SK-N-DZ (cell line): ENCODE measurements around the gene TSPAN9.

Source experiments
- DNase-seq: peaks from one replicate; pipeline ENCODE4 v3.0.0-alpha.2; 2015; ENCODE audit warnings: low spot score

TSPAN9 gene

DNA sequence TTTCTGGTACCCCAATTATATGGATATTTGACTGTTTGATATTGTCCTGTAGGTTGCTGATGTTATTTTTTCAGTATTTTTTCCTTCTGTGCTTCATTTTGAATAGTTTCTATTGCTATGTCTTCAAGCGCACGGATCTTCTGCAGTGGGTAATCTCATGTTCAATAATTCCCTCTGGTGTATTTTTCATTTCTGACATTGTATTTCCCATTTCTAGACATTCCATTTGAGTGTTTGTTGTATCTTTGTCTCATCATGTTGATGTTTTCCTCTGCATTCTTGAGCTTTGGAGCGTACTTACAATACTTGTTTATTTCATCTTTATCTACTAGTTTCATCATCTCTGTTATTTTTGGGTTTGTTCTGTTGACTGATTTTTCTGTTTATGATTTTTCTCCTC, 22.0 kb downstream of the TSPAN9 start:
- DNase-seq = no peak

GRCh38 chr12:3101309-3102024, 24.3 kb downstream of the TSPAN9 start:
- DNase-seq = no peak

DNA sequence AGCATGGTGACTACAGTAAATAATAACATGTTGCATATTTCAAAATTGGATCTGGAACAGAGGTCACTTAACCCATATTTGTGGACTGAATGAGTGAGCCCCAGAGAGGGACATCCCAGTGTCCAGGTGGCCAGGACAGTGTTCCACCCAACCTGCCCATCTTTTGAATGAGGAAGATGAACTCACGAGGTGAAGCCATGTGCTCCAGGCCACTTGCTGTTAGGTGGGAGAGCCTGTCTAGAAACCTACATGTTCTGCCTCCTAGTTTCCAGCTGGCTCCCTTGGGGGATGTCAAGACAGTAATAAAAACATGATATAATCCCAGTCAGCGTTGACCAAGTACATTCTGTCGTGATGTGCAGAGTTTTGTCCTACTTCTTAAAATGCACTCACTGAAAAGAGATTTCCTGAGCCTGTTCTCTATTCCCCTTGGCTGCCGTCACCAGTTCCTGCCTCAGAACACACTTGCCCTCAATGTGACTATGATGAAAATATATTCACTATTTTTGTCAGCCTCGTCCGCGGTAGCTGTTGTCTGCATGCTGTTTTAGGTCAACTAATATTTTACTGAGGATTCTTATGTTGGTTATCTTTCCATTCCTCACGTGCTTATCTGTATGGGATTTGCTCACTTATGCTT, 25.7 kb downstream of the TSPAN9 start:
- DNase-seq = peak; percentile 45

GRCh38 chr12:3103806-3104205, 26.6 kb downstream of the TSPAN9 start:
- DNase-seq = no peak

DNA sequence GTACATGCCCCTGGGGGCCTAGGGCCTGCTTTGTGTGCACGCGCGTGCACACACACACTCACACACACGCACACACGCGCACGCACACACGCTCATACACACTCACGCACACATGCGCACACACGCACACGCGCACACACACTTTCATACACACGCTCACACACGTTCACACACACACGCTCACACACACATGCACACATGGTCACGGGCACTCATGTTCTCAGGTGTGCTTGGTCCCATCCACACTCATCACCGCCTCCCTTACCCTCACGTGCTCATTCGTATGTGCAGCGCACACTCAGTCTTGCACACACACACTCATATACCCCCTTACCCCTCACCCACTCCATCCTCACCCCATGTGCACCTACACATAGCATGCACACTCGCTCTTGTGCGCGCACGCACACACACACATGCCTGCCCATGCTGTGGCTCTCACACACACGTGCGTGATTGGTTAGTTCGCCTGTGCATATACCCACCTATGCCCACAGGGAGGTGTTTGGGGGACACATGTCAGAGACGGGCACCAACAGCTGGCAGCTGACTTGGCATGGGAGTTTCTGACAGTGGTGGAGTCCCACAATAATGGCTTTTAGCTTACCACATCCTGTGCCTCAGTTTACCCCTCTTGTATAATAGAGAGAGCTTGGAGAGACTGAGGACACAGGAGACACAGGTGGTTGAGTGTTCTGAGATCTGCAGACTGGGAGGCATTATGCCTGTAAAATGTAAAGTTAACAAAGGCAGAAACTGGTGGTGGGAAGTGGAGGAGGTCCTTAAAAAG, 28.7 kb downstream of the TSPAN9 start:
- no peak for DNase-seq

DNA sequence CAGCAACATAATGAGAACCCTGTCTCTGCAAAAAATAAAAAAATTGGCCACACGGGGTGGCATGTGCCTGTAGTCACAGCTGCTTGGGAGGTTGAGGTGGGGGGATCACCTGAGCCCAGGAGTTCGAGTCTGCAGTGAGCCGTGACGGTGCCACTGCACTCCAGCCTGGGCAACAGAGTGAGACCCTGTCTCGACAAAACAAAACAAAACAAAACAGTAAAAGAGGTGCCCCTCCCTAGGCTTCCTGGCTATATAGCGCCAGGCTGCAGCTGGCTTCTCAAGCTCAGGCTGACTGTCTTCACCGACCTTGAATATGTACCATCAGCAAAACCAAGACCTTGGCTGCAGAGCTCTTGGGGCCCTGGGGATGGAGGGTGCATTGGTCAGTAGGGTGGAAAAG, 29.4 kb downstream of the TSPAN9 start:
- no peak for DNase-seq

GRCh38 chr12:3107071-3107583, 29.9 kb downstream of the TSPAN9 start:
- DNase-seq = peak; percentile 82

GRCh38 chr12:3107954-3108353, 30.8 kb downstream of the TSPAN9 start:
- no peak for DNase-seq

DNA sequence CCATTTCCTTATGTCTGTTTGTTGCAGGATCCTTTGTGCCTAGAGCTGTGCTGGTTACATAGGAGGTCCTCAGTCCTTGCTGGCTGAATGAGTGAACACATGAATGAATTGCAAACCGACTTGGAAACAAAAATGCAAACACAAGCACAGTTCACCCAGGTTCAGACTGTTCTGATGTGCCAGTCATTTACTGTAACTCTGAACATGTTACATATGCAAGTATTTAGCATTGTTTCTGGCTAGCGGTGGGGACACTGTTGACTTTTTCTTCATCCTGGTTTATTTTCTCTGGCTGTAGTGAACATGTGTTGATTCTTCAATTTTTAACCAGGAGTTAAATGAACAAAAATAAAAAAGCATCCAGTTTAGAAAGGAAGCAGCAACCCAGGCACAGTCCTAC, 33.4 kb downstream of the TSPAN9 start:
- DNase-seq = no peak

DNA sequence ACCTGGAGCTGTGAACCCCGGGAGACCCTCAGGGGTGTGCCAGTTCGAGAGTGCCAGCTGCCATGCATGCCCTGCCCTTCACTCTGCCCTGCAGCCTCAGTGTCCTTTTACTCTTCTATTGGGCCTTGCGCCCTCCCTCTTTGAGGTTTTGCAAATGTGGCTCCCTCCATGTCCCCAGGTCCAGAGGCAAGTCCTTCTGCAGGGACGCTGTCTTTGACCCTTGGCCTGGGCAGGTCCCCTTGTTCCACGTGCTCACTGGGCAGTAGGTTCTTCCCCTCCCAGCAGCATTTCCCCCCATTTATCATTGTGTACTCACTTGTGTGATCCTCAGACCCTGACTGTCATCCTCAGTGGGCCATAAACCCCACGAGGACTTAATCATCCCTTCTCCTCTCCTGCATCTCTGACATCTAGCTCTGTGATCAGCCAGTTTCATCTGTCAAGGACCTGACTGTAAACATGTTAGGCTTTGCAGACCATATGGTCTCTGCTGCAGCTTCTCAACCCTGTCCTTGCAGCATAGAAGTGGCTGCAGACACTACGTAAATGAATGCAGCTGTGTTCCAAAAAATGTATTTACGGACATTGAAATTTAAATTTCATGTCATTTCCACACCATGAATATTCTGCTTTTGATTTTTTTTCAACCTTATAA, 36.6 kb downstream of the TSPAN9 start:
- DNase-seq = peak; percentile 38

- DNase-seq = no peak
These were observed 37.5 kb downstream of the TSPAN9 start for GRCh38 chr12:3114671-3115070.

DNA sequence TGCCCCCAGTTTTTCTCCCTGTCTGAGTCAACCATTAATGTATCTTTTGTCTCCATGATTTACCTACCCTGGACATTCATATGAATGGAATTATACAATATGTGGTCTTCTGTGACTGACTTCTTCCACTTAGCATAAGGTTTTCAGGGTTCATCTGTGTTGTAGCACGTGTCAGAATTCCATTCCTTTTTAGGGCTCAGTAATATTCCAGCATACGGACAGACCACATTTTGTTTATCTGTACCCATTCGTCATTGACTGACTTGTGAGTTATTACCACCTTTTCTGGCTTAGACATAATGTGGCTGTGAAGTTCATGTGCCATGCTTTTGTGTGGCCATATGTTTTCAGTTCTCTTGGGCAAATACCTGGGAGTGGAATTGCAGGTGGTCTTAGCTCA, 37.9 kb downstream of the TSPAN9 start:
- no peak for DNase-seq

DNA sequence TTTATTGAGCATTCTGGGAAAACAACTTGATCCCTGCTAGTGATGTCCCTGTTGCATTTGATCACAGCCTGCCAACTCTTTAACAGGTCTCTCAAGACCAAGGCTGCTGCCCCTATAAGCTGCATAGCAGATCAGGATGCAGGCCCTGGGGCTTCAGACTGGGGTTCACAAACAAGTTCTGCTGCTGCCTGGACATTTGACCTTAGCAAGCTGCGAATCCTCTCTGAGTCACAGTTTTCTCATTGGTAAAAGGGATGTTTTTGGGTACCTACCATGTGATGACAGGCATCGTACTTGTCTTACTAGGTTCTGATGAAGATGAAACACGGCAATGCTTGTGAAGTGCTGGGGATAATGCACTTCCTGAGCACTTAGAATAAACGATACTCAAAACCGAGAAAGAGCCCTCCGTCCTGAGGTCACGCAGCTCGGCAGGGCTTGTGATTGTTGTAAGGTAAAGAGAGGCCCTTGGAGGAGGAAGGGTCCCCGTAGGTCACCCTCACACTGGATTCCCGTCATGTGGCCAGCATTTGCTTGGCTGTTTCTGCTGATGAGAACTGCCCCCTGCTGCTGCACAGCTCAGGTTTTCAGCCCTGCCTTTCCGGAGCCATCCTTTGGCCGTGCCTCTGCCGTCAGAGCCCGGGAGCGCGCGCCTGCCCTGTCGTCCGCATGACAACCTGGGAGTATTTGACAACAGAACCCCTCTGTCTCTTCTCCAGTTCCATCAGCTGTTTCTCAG, 39.1 kb downstream of the TSPAN9 start:
- no peak for DNase-seq

GRCh38 chr12:3117144-3117581, 40.0 kb downstream of the TSPAN9 start:
- no peak for DNase-seq

DNA sequence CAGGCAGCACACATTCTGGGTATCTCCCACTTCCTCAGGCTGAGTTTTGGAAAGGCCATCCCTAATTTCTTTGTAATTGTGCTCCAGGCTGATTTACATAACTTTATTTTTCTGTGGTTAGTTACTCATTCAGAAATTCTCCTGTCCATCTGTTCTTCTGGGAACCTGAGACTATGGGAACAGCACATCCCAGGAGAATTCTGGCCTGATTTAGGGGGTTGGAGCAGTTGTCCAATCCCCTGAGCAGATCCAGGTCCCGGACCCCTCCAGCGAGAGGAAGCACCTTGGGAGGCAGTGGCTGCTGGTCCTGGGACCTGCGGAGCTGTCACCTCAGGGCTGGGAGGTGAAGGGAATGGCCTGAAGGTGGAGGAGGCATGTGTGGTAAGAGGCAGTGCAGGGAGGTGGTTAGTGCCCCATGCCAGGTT, 40.4 kb downstream of the TSPAN9 start:
- DNase-seq = no peak

DNA sequence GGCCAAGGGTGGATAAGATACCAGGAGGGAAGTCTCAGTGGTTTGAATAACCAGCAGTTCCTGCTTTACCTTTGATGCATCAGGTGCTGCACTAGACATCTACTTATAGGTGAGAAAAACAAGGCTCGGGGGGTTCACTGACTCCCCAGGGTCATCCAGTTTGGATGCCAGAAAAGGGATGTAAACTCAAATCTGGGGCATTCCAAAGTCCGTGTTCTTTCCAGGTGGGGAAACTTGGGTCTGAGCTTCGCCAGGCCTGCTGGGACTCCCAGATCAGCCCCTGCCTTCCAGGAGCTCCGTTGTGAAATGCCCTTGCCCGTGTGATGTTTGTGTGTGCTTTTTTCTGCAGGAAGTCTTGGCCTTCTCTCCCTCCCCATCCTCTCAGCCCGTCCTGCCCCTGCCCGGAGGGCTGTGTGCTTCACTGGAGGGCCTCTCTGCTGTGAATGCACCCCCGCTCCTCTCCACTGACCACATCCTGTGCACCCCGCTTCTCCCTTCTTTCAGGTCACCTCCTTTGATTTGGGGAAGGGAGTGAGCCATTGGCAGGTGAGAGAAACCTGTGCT, 42.1 kb downstream of the TSPAN9 start:
- no peak for DNase-seq

- DNase-seq = no peak
These were observed 42.8 kb downstream of the TSPAN9 start for GRCh38 chr12:3119756-3120601.

- DNase-seq = no peak
These were observed 43.5 kb downstream of the TSPAN9 start for GRCh38 chr12:3120701-3121100.

DNA sequence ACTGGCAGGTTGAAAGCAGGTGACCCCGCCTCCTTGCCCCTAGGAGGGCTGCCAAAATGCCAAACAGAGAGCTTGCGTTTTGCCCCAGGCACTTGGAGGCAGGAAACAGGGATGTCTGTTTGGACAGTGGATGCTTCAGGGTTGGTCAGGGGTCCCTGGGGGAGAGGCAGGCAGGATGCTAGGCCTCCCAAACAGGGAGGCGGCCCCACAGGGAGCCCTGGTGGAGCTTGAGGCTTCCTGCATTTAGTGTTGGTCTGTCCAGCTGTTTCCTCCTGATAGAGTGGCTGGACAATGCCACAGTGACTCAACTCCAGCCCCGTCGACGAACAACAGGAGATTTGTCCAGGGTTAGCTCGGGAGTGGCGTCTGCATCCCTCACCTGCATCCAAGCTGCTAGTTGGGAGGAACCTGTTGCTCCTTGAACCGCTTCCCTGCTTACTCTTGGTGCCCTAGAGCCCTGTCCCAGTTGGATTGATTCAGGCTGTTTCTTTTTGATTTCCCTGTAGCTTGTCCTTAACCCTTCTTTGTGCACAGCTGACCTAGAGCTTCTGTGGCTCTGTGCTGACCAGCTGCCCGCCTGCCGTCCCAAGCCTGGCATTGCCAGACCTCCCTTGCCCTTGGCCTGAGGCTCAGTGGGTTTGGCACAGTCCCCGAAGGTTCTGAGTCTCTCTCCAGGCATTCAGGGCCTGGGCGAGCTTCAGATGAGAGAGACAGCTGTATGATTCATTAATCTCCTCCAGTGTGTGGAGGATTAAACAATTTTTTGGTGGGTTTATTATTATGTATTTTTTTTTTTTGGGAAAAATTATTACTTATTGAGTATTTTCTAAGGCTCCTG, 45.9 kb downstream of the TSPAN9 start:
- no peak for DNase-seq
